GM19467 (cell line): ENCODE results near the gene DHRS1.

Experiments used
- ATAC-seq: cut with Tn5 transposase; IDR thresholded peaks from one replicate; pipeline ENCODE4 v1.9.1; 2021; ENCODE audit warnings: mild to moderate bottlenecking, moderate library complexity; ENCODE audit not compliant: unreplicated experiment

The DHRS1 gene

DNA sequence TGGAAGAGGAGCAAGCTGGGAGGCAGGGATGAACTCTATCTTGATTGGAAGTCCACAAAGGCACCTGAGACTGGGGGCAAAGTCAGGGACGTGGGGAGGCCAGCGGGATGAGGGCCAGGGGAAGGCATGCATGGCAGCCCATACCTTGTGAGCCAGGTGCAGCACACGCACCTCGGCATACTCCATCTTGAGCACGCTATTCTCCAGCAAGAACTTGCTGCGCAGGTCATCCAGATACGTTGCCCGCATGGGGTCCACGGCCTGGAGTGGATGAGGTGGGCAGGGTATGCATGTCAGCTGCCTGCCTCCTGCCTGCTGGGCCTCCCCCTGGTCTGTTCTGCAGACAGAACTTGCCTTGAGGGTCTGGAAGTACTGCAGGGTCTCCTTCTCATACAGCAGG, 32.1 kb downstream of the DHRS1 start:
- ATAC-seq = no peak

DNA sequence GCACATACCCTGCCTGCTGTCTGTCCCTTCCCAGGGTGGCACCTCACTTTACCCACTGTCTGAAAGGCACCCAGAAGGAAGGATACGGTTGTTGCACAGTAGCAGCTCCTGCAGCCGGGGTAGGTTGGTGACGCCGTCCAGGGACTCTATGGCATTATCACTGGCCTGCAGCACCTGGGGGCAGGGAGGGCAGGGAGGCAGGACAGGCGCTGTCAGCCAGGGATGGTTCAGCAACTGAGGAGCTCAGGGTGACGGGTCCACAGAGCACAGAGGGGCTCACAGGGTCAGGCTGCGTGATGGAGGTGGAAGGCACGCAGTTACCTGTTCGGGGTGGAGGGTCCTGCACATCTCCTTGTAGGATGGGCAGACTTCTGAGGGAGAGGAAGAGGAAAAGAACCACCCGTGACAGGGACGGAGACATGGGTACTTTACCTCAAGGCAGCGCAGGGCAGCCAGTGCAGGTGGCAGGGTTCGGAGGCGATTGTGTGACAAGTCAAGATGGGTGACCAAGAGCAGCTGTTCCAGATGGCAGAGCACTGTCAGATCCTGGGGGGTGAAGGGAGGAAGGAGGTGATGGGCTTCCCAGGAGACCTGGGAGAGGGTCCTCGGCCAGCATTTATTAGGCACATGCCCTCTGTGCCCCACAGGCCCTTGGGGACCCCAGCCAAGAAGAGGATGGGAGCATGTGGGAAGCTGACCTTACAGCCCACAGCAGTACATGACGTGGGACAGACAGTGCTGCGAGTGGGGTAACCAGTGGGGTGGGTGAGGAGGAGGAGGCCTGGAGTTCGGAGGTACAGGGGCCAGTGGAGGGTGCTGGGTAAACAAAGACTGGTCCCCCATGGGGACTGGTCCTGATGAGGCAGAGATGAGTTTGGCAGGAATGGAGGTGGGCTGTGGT, 33.0 kb downstream of the DHRS1 start:
- ATAC-seq = no peak

- no peak for ATAC-seq
Observed at GRCh38 chr14:24264298-24264697, 35.3 kb downstream of the DHRS1 start.

- ATAC-seq = no peak
Observed at GRCh38 chr14:24263848-24264247, 35.7 kb downstream of the DHRS1 start.

- no peak for ATAC-seq
Observed at GRCh38 chr14:24262821-24263733, 36.5 kb downstream of the DHRS1 start, which contains the start of gene TGM1. Gene TGM1 (minus strand): TSS chr14:24263177. CDS start chr14:24262352, 825 bp downstream.

DNA sequence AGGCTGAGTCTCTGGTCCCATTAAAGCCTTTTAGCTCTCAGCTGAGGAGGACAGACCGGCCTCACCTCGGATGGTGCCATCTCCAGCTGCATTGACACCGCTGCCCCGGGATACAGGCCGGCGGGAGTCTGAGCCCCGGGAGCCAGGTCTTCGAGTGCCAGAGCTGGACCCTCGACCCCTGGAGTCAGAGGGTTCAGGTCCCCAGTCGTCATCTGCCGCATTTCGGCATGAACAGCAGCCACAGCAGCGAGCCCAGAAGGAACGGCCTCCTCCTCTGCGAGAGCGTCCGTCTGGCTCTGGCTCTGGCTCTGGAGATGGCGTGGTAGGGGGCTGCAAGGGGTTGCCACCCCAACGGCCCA, 37.6 kb downstream of the DHRS1 start:
- no peak for ATAC-seq

GRCh38 chr14:24261256-24261968, 38.2 kb downstream of the DHRS1 start:
- no peak for ATAC-seq

- ATAC-seq = no peak
Observed at GRCh38 chr14:24260780-24261157, 38.8 kb downstream of the DHRS1 start.

DNA sequence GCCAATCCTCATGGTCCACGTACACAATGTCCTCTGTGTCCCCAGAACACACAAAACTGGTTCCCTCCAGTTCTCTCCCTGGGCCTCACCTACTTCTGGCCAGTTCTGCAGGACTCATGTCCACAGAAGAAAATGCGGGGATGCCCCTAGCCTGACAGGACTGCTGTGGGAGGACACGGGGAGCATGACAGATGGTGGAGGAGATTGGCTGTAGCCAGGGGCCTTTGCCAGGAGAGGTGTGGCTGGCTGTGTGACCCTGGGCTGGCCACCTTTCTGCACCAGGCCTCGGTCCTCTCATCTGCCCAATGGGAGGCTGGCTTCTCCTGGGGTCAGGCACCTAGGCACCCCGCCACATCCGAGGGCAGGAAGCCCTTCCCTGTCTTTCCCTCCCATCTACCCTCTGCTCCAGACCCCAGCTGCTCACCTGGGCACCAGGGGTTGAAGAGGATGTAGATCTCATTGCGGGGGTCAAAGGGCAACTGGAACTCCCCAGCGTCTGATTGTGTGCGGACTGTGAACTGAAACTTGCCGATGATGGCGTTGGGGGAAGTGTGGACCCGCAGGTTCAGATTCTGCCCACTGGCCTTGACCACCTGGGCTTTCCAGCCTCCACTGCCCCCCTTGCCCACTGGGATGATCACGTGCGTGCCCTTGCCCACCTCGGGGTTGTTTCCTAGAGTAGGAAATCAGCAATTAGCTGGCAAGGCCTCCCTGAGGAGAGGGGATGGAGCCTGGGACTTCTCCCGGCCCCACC, 39.4 kb downstream of the DHRS1 start:
- ATAC-seq = no peak

GRCh38 chr14:24259282-24260025, 40.1 kb downstream of the DHRS1 start:
- ATAC-seq = no peak

- no peak for ATAC-seq
Observed at GRCh38 chr14:24258548-24259265, 40.9 kb downstream of the DHRS1 start.

GRCh38 chr14:24258119-24258518, 41.5 kb downstream of the DHRS1 start:
- ATAC-seq = no peak

GRCh38 chr14:24256960-24257359, 42.6 kb downstream of the DHRS1 start:
- no peak for ATAC-seq

DNA sequence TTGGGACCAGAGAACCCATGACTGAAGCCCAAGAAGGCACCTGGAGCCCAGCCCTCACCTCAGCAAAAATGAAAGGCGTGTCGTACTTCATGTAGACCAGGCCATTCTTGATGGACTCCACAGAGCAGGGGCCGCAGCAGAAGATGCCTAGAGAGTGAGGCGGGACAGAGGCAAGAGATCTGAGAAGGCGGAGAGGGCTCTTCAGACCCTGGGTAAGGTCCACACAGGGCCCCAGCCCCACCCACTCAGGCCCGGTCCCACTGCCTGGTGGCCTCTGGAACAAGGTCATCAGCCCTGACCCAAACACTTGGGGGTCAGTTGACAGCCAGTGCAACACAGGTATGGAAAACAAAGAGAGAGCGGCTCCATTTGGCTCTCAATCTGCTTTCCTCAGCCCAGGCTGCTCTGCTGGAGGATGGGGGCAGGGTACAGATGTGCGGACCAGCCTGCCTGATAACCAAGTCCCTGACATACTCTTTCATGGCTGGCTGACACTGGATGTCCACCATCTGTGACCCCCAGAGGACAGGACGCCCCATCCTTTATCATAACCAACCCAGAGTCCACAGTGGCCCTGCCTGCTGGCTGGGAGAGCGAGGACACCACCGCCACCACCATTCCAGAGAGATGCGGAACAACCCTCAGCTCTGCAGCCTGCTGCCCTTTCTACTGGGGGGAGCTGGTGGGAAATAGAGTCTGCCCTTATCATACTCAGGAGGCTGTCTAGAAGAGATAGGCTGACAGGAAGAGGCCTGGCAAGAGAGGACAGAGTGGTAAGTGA, 43.5 kb downstream of the DHRS1 start:
- ATAC-seq = no peak

DNA sequence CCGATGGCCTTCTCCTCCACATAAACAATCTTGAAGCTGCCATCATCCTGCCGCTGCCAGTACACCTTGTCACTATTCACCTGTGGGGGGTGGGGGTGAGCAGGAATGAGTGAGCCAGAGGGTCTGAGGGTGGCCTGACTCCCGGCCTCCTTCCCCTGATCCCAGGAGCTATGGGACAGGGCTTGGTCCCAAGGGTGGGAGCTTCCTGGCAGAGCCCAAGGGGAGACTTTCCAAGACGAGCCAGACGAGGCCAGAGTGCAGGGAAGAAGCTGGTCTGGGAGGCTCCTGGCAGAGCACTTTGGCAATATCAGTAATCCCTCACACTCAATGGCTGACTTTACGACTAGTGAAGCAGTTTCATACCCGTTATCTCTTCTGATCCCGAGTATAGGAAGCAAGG, 44.1 kb downstream of the DHRS1 start:
- ATAC-seq = no peak

GRCh38 chr14:24254630-24255392, 44.8 kb downstream of the DHRS1 start:
- ATAC-seq = no peak

- ATAC-seq = no peak
Observed at GRCh38 chr14:24253936-24254335, 45.6 kb downstream of the DHRS1 start.
